ENCODE results near the gene PCK1.

PCK1 gene

DNA sequence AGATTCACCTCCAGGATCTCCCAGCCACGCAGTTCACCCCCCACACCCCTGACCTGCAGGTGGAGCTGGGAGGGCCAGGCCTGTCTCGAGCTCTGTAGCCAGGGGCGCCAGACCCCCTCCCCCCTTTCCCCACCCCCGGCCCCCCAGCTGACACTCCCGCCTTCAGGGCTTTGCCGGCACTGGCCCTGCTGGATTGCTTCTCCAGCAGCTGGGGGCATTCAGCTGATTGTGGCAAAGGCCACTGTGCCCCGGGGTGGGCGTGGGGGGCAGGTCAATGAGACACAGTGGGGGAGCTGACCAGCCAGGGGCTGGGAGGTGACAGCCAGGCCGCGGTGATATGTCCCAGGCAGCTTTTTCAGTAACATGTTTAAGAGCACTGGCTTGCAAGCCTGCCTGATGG lies 37.1 kb downstream of the PCK1 start:
- TF ChIP-seq, protein P1, sequence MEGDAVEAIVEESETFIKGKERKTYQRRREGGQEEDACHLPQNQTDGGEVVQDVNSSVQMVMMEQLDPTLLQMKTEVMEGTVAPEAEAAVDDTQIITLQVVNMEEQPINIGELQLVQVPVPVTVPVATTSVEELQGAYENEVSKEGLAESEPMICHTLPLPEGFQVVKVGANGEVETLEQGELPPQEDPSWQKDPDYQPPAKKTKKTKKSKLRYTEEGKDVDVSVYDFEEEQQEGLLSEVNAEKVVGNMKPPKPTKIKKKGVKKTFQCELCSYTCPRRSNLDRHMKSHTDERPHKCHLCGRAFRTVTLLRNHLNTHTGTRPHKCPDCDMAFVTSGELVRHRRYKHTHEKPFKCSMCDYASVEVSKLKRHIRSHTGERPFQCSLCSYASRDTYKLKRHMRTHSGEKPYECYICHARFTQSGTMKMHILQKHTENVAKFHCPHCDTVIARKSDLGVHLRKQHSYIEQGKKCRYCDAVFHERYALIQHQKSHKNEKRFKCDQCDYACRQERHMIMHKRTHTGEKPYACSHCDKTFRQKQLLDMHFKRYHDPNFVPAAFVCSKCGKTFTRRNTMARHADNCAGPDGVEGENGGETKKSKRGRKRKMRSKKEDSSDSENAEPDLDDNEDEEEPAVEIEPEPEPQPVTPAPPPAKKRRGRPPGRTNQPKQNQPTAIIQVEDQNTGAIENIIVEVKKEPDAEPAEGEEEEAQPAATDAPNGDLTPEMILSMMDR (IDR thresholded peaks at IDR 0.05; ENCODE audit: low read depth, low read length, missing control alignments): no peak
- DNase-seq (ENCODE audit: extremely low read depth, low read depth): no peak
- no peak overlapping the region for H3K4me3 ChIP-seq (replicated peaks; ENCODE audit: low read depth, low read length)

DNA sequence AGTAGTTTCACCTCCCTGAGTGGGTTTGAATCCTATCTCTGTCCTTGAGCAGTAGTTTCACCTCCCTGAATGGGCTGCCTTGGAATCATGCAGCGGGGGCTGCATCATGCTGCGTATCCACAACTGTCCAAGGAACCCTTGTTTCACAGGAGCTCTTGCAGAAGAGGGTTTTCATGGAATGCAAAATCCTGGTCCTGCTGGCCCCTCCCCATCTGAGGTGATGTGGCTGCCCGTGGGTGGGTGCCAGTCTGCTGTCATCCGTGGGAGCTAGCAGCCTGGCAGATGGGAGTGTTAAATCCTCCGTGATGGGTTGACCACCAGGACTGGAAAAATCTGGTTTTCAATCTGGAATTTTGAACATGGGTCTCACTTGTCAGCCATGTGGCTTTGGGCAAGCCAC lies 37.6 kb downstream of the PCK1 start:
- TF ChIP-seq, protein P1 (IDR thresholded peaks at IDR 0.05; ENCODE audit: low read depth, low read length, missing control alignments): no peak
- no peak overlapping the region for H3K4me3 ChIP-seq (replicated peaks; ENCODE audit: low read depth, low read length)
- DNase-seq (ENCODE audit: extremely low read depth, low read depth): no peak

DNA sequence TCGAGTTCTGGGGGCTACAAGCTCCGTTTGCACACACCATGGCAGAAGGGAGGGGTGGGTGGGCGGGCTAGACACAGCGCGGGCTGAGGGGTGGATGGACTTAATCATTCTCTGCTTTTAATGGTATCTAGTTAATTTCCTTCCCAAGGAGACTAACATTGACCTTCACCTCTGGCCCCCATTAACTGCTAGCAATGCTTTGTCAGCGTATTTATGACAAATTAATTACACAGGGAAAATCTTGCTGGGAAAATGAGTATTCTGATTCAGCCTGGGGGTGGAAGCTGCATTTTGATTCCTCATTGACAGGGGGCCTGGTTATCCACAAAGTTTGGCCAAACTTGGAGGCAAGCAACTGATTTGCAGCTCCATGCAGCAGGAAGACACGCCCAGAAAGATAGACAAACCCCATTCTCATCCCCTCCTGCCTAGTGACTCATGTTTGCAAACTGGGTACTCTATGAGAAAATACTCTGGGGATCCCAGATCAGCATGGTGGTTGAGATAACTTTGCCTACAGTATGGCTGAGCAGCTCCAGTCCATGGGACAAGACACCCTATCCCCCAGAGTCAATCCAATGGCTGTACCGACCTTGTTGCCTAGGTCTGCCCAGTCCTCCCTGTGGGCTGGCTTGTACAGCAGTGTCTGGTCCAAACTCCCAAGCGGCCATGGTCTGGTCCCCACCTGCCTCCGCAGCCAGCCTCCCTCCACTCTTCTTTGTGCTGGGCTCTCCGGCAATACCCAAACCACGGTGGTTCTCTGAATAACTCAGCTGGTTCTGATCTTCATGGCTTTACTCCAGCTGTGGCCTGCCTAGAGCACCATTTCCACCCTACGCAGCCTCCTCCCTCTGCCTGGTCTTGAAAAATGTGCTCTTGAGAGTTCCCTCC lies 39.7 kb downstream of the PCK1 start:
- TF ChIP-seq, protein P1 (IDR thresholded peaks at IDR 0.05; ENCODE audit: low read depth, low read length, missing control alignments): no peak
- DNase-seq (ENCODE audit: extremely low read depth, low read depth): no peak
- H3K4me3 ChIP-seq (replicated peaks; ENCODE audit: low read depth, low read length): no peak overlapping the region

DNA sequence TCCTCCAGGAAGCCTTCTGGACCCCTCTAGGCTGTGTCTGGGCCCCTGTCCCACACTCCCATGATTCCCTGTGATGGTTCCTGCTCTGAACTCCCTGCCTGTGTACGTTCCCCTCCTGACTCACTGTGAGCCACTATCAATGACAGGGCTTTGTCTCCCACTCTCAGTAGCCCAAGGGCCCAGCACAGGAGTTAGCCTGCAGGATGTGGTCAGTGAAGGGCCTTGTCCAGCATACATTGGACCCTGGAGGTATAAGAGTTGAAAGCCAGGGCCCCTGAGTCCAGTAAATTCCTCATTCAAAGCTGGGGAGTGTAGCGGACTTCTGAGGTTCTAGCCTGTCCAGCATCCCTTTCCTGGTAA lies 40.3 kb downstream of the PCK1 start:
- no peak overlapping the region for H3K4me3 ChIP-seq (replicated peaks; ENCODE audit: low read depth, low read length)
- TF ChIP-seq, protein P1 (IDR thresholded peaks at IDR 0.05; ENCODE audit: low read depth, low read length, missing control alignments): no peak
- no peak for DNase-seq (ENCODE audit: extremely low read depth, low read depth)

DNA sequence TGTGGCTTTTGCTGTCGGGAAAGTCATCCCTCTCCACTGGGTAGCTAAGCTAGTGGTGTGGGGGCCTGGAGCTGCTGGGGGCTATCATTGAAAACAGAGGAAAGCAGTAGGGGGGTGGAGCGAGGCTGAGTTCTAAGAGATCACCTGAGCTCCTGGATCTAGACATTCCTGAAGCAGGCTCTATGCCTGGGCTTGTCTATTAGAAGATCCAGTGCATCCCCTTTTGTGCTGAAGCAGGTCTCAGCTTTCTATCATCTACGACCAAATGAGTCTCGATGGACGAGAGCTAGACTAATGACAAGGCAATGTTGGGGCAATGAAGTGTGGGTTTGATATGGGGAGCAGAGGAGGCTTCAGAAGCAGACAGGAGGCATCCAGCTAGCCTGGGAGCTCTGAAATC lies 40.8 kb downstream of the PCK1 start:
- H3K4me3 ChIP-seq (replicated peaks; ENCODE audit: low read depth, low read length): no peak overlapping the region
- TF ChIP-seq, protein P1 (IDR thresholded peaks at IDR 0.05; ENCODE audit: low read depth, low read length, missing control alignments): no peak
- no peak for DNase-seq (ENCODE audit: extremely low read depth, low read depth)

DNA sequence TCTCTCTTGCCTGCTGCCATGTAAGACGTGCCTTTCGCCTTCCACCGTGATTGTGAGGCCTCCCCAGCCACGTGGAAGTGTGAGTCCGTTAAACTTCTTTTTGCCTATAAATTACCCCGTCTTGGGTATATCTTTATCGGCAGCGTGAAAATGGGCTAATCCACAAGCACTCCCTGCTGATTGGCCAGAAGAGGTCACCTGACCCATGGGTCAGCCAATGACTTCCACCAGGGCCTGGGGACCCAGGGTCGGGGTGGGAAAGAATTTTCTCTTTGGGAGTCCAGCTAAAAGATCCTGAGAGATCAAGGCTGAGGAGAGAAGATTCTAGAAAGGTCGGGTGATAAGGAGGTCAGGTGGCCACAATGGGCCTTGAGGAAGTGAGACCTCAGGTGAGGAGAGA lies 42.2 kb downstream of the PCK1 start:
- TF ChIP-seq, protein P1 (IDR thresholded peaks at IDR 0.05; ENCODE audit: low read depth, low read length, missing control alignments): no peak
- no peak for DNase-seq (ENCODE audit: extremely low read depth, low read depth)
- no peak overlapping the region for H3K4me3 ChIP-seq (replicated peaks; ENCODE audit: low read depth, low read length)

All from HFF-Myc (cell line).